SU-DHL-6 (cell line): ENCODE data around the gene PRKN.

Experiments used
- H2AFZ ChIP-seq: fragments of 200-600 bp; sonication (generic); 2 replicates; pipeline ENCODE4 v1.6.1; 2014; ENCODE audit warnings: low read depth, mild to moderate bottlenecking, moderate library complexity, mixed read lengths, antibody characterized with exemption, low read length; ENCODE audit not compliant: severe bottlenecking
- H3F3A ChIP-seq: fragments of 200-600 bp; shearing (Covaris generic); 2 replicates; pipeline ENCODE4 v1.6.0; 2016; ENCODE audit warnings: antibody characterized with exemption, mild to moderate bottlenecking; ENCODE audit not compliant: insufficient read depth
- H3K27ac ChIP-seq: fragments of 200-600 bp; sonication (generic); 2 replicates; pipeline ENCODE4 v1.5.1; 2016; ENCODE audit warnings: low read depth, mild to moderate bottlenecking, low read length, moderate library complexity, mixed read lengths
- H3K27me3 ChIP-seq: fragments of 200-600 bp; sonication (generic), shearing (Covaris generic); 2 replicates; pipeline ENCODE4 v1.6.0; 2014; ENCODE audit warnings: mild to moderate bottlenecking, low read length
- H3K36me3 ChIP-seq: fragments of 200-600 bp; sonication (generic); 2 replicates; pipeline ENCODE4 v1.6.1; 2014; ENCODE audit warnings: mild to moderate bottlenecking, low read length, mixed read lengths
- H3K4me2 ChIP-seq: fragments of 300-600, 200-600 bp; shearing (Covaris generic), sonication (generic); 2 replicates; pipeline ENCODE4 v1.6.0; 2014; ENCODE audit warnings: low read length, low read depth, mild to moderate bottlenecking; ENCODE audit not compliant: poor library complexity, severe bottlenecking
- H3K4me3 ChIP-seq: fragments of 200-600 bp; sonication (generic); 2 replicates; pipeline ENCODE4 v1.5.1; 2014; ENCODE audit warnings: antibody characterized with exemption, low read length, mild to moderate bottlenecking, mixed read lengths; ENCODE audit not compliant: insufficient read depth, poor library complexity, severe bottlenecking
- H3K79me2 ChIP-seq: fragments of 200-600 bp; sonication (generic); 2 replicates; pipeline ENCODE4 v1.6.1; 2014; ENCODE audit warnings: mild to moderate bottlenecking, low read length, moderate library complexity; ENCODE audit not compliant: insufficient read depth
- H3K9ac ChIP-seq: fragments of 200-600 bp; sonication (generic); 2 replicates; pipeline ENCODE4 v1.7.0; 2014; ENCODE audit warnings: mild to moderate bottlenecking, low read length
- H3K9me2 ChIP-seq: fragments of 200-600 bp; sonication (generic); replicated peaks from 2 replicates; pipeline ENCODE4 v1.6.1; 2014; ENCODE audit warnings: low read length; ENCODE audit not compliant: insufficient read depth
- H3K9me3 ChIP-seq: fragments of 200-600 bp; sonication (generic); 2 replicates; pipeline ENCODE4 v1.6.1; 2014; ENCODE audit warnings: low read length, mixed read lengths; ENCODE audit not compliant: insufficient read depth
- H4K20me1 ChIP-seq: fragments of 200-600 bp; sonication (generic); 2 replicates; pipeline ENCODE4 v1.6.1; 2014; ENCODE audit warnings: low read depth, mild to moderate bottlenecking, antibody characterized with exemption, low read length, moderate library complexity, mixed read lengths
- EZH2phosphoT487 ChIP-seq: fragments of 200-600 bp; sonication (generic), shearing (Covaris generic); conservative IDR thresholded peaks from 2 replicates; pipeline ENCODE4 v1.6.1; 2018; ENCODE audit warnings: mild to moderate bottlenecking, antibody characterized with exemption, low read length, moderate library complexity, mixed read lengths
- TF ChIP-seq, protein P1 (sequence below): fragments of 200-600 bp; sonication (generic); IDR thresholded peaks from one replicate; pipeline ENCODE4 v1.5.1; 2017; ENCODE audit warnings: antibody characterized with exemption, mild to moderate bottlenecking, low read length, moderate library complexity; ENCODE audit not compliant: insufficient read depth, poor library complexity, severe bottlenecking

Gene PRKN

DNA sequence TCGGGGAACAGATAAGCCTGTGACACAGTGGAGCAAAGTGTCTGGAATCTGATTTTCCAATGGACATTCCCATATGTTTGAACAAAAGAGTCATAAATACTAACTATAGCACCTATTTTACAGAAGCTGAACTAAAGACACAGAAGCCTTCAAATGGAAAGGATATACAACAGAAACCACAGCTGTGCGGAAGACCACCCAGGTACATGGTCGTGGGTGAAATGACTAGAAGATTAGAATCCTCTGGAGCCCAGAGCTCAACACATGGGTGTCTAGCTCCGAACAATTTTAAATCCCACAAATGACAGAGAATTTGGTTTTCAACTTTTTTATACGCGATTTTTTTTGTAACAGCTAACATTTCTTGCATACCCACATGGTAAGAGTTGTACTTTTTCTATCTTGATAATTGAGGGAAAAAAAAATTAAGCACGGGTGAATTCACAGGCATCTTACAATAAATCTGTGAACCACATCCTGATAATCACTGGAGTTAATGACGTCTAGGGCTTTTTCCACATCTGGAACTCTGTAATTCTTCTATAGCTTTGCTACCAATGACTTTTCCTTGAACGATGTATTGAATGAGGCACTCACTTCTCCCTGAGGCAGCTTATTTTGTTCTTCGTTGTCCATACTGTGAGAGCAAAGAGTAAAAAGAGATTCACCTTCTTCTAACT, 1182.6 kb downstream of the PRKN start:
- no peak overlapping the region for H3K4me3 ChIP-seq
- no peaks in the 10 kb centered on the region for H3K79me2 ChIP-seq
- no peaks in the 10 kb centered on the region for H3K9me2 ChIP-seq
- H3K4me2 ChIP-seq = no peak overlapping the region
- H3K27me3 ChIP-seq = no peaks in the 10 kb centered on the region
- no peaks in the 10 kb centered on the region for H3K36me3 ChIP-seq
- no peaks in the 10 kb centered on the region for H3F3A ChIP-seq
- H2AFZ ChIP-seq = no peak overlapping the region
- H4K20me1 ChIP-seq = no peaks in the 10 kb centered on the region
- H3K9ac ChIP-seq = no peak overlapping the region
- no peaks in the 10 kb centered on the region for H3K9me3 ChIP-seq
- no peak overlapping the region for H3K27ac ChIP-seq
- no peak for TF ChIP-seq EZH2phosphoT487
- TF ChIP-seq, protein P1, sequence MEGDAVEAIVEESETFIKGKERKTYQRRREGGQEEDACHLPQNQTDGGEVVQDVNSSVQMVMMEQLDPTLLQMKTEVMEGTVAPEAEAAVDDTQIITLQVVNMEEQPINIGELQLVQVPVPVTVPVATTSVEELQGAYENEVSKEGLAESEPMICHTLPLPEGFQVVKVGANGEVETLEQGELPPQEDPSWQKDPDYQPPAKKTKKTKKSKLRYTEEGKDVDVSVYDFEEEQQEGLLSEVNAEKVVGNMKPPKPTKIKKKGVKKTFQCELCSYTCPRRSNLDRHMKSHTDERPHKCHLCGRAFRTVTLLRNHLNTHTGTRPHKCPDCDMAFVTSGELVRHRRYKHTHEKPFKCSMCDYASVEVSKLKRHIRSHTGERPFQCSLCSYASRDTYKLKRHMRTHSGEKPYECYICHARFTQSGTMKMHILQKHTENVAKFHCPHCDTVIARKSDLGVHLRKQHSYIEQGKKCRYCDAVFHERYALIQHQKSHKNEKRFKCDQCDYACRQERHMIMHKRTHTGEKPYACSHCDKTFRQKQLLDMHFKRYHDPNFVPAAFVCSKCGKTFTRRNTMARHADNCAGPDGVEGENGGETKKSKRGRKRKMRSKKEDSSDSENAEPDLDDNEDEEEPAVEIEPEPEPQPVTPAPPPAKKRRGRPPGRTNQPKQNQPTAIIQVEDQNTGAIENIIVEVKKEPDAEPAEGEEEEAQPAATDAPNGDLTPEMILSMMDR = no peak

DNA sequence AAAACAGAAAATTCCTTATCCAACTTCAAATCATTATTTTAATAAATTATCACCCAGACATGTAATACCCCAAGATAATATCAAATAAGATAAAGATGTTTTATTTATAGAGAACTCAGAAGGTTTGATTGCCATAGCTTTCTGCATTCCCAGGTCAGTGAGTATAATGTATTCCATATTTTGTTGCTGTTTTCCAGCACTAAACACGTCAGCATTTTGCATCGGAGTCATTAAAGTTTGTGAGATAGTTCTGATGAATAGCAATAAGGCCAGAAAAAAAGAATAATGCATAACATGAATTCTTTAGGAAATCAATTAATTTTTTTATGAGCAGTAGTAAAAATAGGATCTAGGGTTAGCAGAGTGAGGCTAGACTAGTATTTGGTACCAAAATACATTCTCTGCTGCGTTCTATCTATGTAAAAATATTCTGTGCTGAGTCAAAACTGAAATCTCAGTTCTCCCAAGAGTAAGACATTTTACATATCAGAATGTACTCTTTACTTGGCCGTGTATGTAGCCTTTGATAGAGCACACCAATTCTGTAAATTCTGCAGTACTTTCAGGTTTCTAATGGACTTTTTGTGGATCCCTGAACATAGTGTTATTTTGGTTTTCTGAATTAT, 1183.8 kb downstream of the PRKN start:
- TF ChIP-seq EZH2phosphoT487 = no peak
- TF ChIP-seq, protein P1 = no peak
- Histone ChIP-seq H3K36me3 (no peaks in the 10 kb centered on the region), H3K27me3 (no peaks in the 10 kb centered on the region), H3K27ac (no peak overlapping the region), H3K9ac (no peak overlapping the region), H3K9me3 (no peaks in the 10 kb centered on the region), H4K20me1 (no peaks in the 10 kb centered on the region), H3K4me3 (no peak overlapping the region), H2AFZ (no peak overlapping the region), H3K79me2 (no peaks in the 10 kb centered on the region), H3K9me2 (no peaks in the 10 kb centered on the region), H3F3A (no peaks in the 10 kb centered on the region), H3K4me2 (no peak overlapping the region)

DNA sequence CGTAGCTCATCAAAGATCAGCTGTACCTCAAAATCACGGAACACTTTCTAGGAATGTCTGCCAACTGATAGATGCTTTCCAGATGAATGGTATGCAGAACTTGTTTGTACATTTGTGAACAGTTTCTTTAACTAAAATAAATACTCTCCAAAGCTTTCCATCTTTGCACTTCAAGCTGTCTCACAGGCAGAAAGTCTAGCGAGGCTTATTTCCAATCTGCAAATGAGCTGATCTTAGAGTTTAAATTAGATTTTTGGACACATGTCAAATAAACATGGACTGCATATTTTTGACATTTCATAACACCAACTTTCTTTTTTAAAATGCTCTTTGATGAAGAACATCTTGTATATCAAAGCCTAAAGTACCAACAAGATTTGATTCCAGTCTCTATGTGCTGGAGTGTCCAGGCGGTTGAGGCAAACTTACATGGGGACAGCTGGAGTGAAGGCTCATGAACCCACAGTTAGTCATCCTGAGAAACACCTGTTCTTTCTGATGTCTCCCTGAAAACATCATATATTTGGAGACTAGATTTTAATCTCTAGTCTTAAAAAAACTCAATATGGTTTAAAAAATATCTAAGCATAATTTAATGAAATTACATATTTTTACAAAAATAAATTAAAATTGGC, 1185.1 kb downstream of the PRKN start:
- TF ChIP-seq EZH2phosphoT487 = no peak
- TF ChIP-seq, protein P1 = no peak
- Histone ChIP-seq H3K27ac (no peak overlapping the region), H3K36me3 (no peaks in the 10 kb centered on the region), H3K4me3 (no peak overlapping the region), H3K9ac (no peak overlapping the region), H3K79me2 (no peaks in the 10 kb centered on the region), H3K4me2 (no peak overlapping the region), H3K9me3 (no peaks in the 10 kb centered on the region), H4K20me1 (no peaks in the 10 kb centered on the region), H2AFZ (no peak overlapping the region), H3F3A (no peaks in the 10 kb centered on the region), H3K27me3 (no peaks in the 10 kb centered on the region), H3K9me2 (no peaks in the 10 kb centered on the region)
